Activated CD4-positive, alpha-beta T cell treated with anti-CD3 and anti-CD28 coated beads, Interleukin-2, amount 10 ng/mL, durations not matched to agents 7 days and 5 days (primary cell): ENCODE results near the gene ATP1A2. TPM values are rescaled to one million over a fixed set of nuclear protein-coding genes. Genes with fewer than 3 reads are reported as not detected.
"Not testable (repeated sequence)": the region's sequence is repeated elsewhere in the genome, so short reads cannot be mapped to it uniquely, and the experiment has no call there.

Source experiments
- CTCF ChIA-PET: fragments of 350-600 bp; sonication (Branson Sonifier 250); formaldehyde crosslinking; loops from one replicate; lab custom pipeline; 2021; ENCODE audit warnings: antibody characterized with exemption; lab: Charles Lee
- POLR2A ChIA-PET: fragments of 350-600 bp; sonication (Branson Sonifier 250); formaldehyde crosslinking; loops from one replicate; lab custom pipeline; 2021; ENCODE audit warnings: antibody characterized with exemption; lab: Charles Lee
- DNase-seq: peaks from one replicate; pipeline ENCODE4 v3.0.0-alpha.2; 2020
- H3K27ac Mint-ChIP-seq: one replicate; pipeline ENCODE4 v1.8.0; 2021; ENCODE audit warnings: mild to moderate bottlenecking, moderate library complexity, mixed read lengths
- H3K27me3 Mint-ChIP-seq: one replicate; pipeline ENCODE4 v1.8.0; 2021; ENCODE audit warnings: mixed read lengths
- H3K36me3 Mint-ChIP-seq: one replicate; pipeline ENCODE4 v1.8.0; 2021; ENCODE audit warnings: low read depth, mixed read lengths
- H3K4me1 Mint-ChIP-seq: one replicate; pipeline ENCODE4 v1.8.0; 2021; ENCODE audit warnings: mixed read lengths
- H3K4me3 Mint-ChIP-seq: one replicate; pipeline ENCODE4 v1.8.0; 2021; ENCODE audit warnings: mild to moderate bottlenecking, moderate library complexity, mixed read lengths
- H3K9me3 Mint-ChIP-seq: one replicate; pipeline ENCODE4 v1.8.0; 2021; ENCODE audit warnings: mixed read lengths
- total RNA-seq, 2 experiments: library from RNA; stranded (reverse); gene quantifications; one replicate each; pipeline ENCODE4 v1.2.3, GENCODE V29; 2021

Gene ATP1A2
- total RNA-seq, 2 experiments from 2014 or later, result not detected

DNA sequence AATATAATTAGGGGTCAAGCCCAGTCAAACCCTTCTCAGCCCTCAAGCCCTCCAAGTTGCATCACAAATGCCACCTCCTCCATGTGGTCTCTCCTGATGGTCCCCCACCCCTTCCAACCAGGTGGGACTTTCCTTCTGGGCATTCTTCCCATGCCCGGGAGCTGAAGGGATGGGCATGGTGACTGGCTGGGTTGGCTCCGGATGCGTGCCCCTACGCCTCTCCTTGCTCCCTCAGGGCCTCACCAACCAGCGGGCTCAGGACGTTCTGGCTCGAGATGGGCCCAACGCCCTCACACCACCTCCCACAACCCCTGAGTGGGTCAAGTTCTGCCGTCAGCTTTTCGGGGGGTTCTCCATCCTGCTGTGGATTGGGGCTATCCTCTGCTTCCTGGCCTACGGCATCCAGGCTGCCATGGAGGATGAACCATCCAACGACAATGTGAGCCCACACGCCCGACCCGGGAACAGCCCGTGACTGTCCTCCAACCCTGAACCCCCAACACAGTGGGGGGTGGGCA is 7.5 kb downstream of the ATP1A2 start:
- Mint-ChIP-seq H3K4me1 (no peaks in the 10 kb centered on the region), H3K9me3 (no peaks in the 10 kb centered on the region), H3K36me3 (no peaks in the 10 kb centered on the region), H3K4me3 (no peak overlapping the region), H3K27me3 (peaks cover 3% of the 10 kb centered on the region), H3K27ac (no peak overlapping the region)
- ChIA-PET CTCF (interaction anchor here (0.6 to 1.3 kb wide), 3 partner anchors 14 to 249 kb away, joined by 3 to 4 read pairs (median 3); no protein-coding TSS in a partner anchor), POLR2A (no interaction called here)
- no peak for DNase-seq

- DNase-seq, result no peak
- ChIA-PET POLR2A (no interaction called here), CTCF (no interaction called here)
- H3K4me1 Mint-ChIP-seq, result no peaks in the 10 kb centered on the region
- H3K27me3 Mint-ChIP-seq, result no peaks in the 10 kb centered on the region
- H3K9me3 Mint-ChIP-seq, result no peaks in the 10 kb centered on the region
- no peaks in the 10 kb centered on the region for H3K36me3 Mint-ChIP-seq
- H3K4me3 Mint-ChIP-seq, result no peak overlapping the region
- no peak overlapping the region for H3K27ac Mint-ChIP-seq
Measured at GRCh38 chr1:160123726-160124125, 8.2 kb downstream of the ATP1A2 start.

DNA sequence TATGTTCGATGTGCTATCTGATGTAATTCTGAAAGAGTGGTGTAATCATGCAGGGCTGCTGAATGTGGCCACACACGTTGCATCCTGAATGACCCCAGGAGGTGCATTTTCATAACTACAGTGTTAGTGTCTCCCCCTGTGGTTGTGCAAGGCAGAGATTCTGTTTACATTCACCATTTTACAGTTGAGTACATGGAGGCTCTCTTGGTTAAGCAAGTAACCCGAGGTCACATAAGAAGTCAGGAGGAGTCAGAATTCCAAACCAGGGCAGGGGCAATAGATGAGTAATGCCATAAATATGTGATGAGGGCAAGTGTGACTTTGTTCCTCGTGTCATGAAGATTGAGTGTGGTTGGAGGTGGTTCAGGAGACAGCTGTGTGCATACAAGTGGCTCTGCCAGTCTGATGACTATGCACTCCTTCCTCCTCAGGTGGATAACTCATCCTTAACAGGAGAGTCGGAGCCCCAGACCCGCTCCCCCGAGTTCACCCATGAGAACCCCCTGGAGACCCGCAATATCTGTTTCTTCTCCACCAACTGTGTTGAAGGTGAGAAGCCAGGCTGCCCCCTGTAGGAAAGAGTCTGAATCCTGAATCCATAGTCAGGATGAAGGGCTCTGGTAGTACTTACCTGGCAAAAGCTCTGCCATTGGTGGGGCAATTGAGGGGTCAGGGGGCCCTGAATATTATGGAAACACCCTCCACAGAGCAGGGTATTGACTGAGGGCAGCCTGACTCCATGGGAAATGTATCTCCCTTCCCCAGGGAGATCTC is 9.3 kb downstream of the ATP1A2 start:
- Mint-ChIP-seq H3K9me3 (no peaks in the 10 kb centered on the region), H3K36me3 (no peaks in the 10 kb centered on the region), H3K4me1 (no peaks in the 10 kb centered on the region), H3K27me3 (no peaks in the 10 kb centered on the region), H3K27ac (no peak overlapping the region), H3K4me3 (no peak overlapping the region)
- POLR2A ChIA-PET, result no interaction called here
- CTCF ChIA-PET, result interaction anchor here (0.5 to 1.4 kb wide), 3 partner anchors 10 to 117 kb away, joined by 3 read pairs; no protein-coding TSS in a partner anchor
- no peak for DNase-seq

GRCh38 chr1:160125746-160126145 is 10.2 kb downstream of the ATP1A2 start:
- H3K9me3 Mint-ChIP-seq, result no peaks in the 10 kb centered on the region
- H3K27me3 Mint-ChIP-seq, result no peaks in the 10 kb centered on the region
- no peaks in the 10 kb centered on the region for H3K36me3 Mint-ChIP-seq
- H3K4me3 Mint-ChIP-seq, result no peak overlapping the region
- no peaks in the 10 kb centered on the region for H3K4me1 Mint-ChIP-seq
- no peak overlapping the region for H3K27ac Mint-ChIP-seq
- no peak for DNase-seq
- ChIA-PET CTCF (interaction anchor here (1.4 kb wide), 1 partner anchor 24 kb away, joined by 3 read pairs; no protein-coding TSS in a partner anchor), POLR2A (no interaction called here)

GRCh38 chr1:160126342-160126741 is 10.8 kb downstream of the ATP1A2 start:
- DNase-seq, POLR2A ChIA-PET, H3K9me3 Mint-ChIP-seq, H3K4me1 Mint-ChIP-seq, H3K4me3 Mint-ChIP-seq, H3K36me3 Mint-ChIP-seq, H3K27me3 Mint-ChIP-seq, CTCF ChIA-PET, H3K27ac Mint-ChIP-seq: not testable (repeated sequence)

- H3K4me1 Mint-ChIP-seq, result no peaks in the 10 kb centered on the region
- H3K36me3 Mint-ChIP-seq, result no peaks in the 10 kb centered on the region
- no peaks in the 10 kb centered on the region for H3K9me3 Mint-ChIP-seq
- no peak overlapping the region for H3K27ac Mint-ChIP-seq
- POLR2A ChIA-PET, result no interaction called here
- CTCF ChIA-PET, result interaction anchor here (0.6 to 1.4 kb wide), 4 partner anchors 10 to 49 kb away, joined by 3 to 4 read pairs (median 3); partner anchors contain the start of gene ATP1A4
- H3K4me3 Mint-ChIP-seq, result no peak overlapping the region
- peaks cover 6% of the 10 kb centered on the region for H3K27me3 Mint-ChIP-seq
- no peak for DNase-seq
Measured at GRCh38 chr1:160127381-160127780, 11.8 kb downstream of the ATP1A2 start.

GRCh38 chr1:160127865-160128523 is 12.4 kb downstream of the ATP1A2 start:
- no peak for DNase-seq
- Mint-ChIP-seq H3K27ac (no peak overlapping the region), H3K27me3 (peaks cover 13% of the 10 kb centered on the region), H3K36me3 (no peaks in the 10 kb centered on the region), H3K4me1 (no peaks in the 10 kb centered on the region), H3K4me3 (no peak overlapping the region), H3K9me3 (no peaks in the 10 kb centered on the region)
- CTCF ChIA-PET, result interaction anchor here (0.6 to 1.4 kb wide), 4 partner anchors 10 to 49 kb away, joined by 3 to 4 read pairs (median 3); partner anchors contain the start of gene ATP1A4
- POLR2A ChIA-PET, result no interaction called here

GRCh38 chr1:160128636-160129035 is 13.1 kb downstream of the ATP1A2 start:
- H3K27ac Mint-ChIP-seq, result no peak overlapping the region
- POLR2A ChIA-PET, result no interaction called here
- H3K36me3 Mint-ChIP-seq, result no peaks in the 10 kb centered on the region
- CTCF ChIA-PET, result interaction anchor here (1.3 kb wide), 1 partner anchor 22 kb away, joined by 3 read pairs; the partner anchor contains the start of gene ATP1A4
- H3K4me3 Mint-ChIP-seq, result no peak overlapping the region
- H3K9me3 Mint-ChIP-seq, result no peaks in the 10 kb centered on the region
- H3K4me1 Mint-ChIP-seq, result no peaks in the 10 kb centered on the region
- H3K27me3 Mint-ChIP-seq, result peaks cover 14% of the 10 kb centered on the region
- no peak for DNase-seq

DNA sequence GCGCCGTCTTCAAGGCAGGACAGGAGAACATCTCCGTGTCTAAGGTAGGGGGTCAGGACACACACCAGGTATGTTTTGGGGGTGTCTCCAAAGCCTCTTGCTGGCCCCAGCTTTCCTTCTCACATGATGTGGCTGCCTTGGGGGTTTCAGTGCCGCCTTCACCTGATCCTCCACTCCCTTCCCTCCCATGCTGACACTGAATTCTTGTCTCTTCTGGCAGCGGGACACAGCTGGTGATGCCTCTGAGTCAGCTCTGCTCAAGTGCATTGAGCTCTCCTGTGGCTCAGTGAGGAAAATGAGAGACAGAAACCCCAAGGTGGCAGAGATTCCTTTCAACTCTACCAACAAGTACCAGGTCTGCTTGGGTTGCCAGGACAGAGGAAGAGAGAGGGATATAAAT is 13.5 kb downstream of the ATP1A2 start:
- ChIA-PET CTCF (no interaction called here), POLR2A (no interaction called here)
- Mint-ChIP-seq H3K27me3 (peaks cover 17% of the 10 kb centered on the region), H3K9me3 (no peaks in the 10 kb centered on the region), H3K4me3 (no peak overlapping the region), H3K27ac (no peak overlapping the region), H3K4me1 (no peaks in the 10 kb centered on the region), H3K36me3 (no peaks in the 10 kb centered on the region)
- no peak for DNase-seq

DNA sequence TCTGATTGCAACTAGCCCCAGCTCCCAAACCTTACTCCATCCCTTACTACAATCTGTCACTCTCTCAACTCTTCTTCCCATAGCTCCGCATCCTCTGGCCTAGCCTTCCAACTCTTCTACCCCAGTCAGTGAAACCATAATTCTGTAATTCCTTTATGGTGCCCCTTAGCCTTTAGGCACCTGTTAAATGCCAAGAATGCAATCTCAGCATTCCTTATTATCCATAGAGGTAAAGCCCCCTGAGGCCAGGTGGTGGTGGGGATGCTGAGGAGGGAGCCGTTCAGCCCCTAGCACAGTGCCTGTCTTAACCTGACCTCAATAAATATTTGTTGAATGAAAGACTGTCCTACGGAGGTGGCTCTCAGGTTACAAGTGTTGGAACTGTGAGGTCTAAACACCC is 14.0 kb downstream of the ATP1A2 start:
- H3K9me3 Mint-ChIP-seq, result no peaks in the 10 kb centered on the region
- ChIA-PET POLR2A (no interaction called here), CTCF (no interaction called here)
- H3K4me3 Mint-ChIP-seq, result no peak overlapping the region
- no peaks in the 10 kb centered on the region for H3K4me1 Mint-ChIP-seq
- no peaks in the 10 kb centered on the region for H3K36me3 Mint-ChIP-seq
- no peak for DNase-seq
- no peak overlapping the region for H3K27ac Mint-ChIP-seq
- H3K27me3 Mint-ChIP-seq, result peaks cover 17% of the 10 kb centered on the region

DNA sequence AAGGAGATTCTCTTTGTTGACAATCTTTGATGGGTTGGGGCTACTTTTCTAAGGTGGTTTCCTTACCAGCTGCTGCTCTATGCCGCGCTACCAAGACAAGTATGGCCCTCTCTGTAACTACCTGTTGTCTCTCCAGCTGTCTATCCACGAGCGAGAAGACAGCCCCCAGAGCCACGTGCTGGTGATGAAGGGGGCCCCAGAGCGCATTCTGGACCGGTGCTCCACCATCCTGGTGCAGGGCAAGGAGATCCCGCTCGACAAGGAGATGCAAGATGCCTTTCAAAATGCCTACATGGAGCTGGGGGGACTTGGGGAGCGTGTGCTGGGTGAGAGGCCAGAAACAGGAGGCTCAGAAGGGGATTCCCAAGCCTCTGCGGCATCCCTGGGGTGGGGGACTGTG is 14.4 kb downstream of the ATP1A2 start:
- H3K27me3 Mint-ChIP-seq, result peaks cover 17% of the 10 kb centered on the region
- ChIA-PET POLR2A (no interaction called here), CTCF (interaction anchor here (0.6 kb wide), 1 partner anchor 861 kb away, joined by 3 read pairs; no protein-coding TSS in a partner anchor)
- H3K4me1 Mint-ChIP-seq, result no peaks in the 10 kb centered on the region
- H3K9me3 Mint-ChIP-seq, result no peaks in the 10 kb centered on the region
- no peaks in the 10 kb centered on the region for H3K36me3 Mint-ChIP-seq
- H3K4me3 Mint-ChIP-seq, result no peak overlapping the region
- DNase-seq, result no peak
- H3K27ac Mint-ChIP-seq, result no peak overlapping the region

DNA sequence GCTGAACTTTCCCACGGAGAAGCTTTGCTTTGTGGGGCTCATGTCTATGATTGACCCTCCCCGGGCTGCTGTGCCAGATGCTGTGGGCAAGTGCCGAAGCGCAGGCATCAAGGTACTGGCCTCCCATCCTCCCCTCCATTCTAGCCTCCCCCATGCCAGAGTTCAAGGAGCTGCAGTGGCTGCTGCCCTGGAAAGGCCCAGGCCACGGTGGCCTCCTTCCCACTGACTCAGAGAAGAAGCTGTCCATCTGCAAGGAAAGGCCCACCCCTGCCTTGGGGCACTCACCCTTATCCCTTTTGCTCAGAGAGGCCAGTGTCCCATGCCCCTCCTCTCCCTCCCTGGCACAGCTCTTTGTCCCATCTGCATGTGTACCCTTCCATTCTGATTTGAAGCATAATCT is 14.9 kb downstream of the ATP1A2 start:
- ChIA-PET POLR2A (no interaction called here), CTCF (interaction anchor here (0.6 kb wide), 1 partner anchor 861 kb away, joined by 3 read pairs; no protein-coding TSS in a partner anchor)
- peaks cover 17% of the 10 kb centered on the region for H3K27me3 Mint-ChIP-seq

GRCh38 chr1:160130939-160131338 is 15.4 kb downstream of the ATP1A2 start:
- no peak for DNase-seq
- Mint-ChIP-seq H3K9me3 (no peaks in the 10 kb centered on the region), H3K27ac (no peak overlapping the region), H3K36me3 (no peaks in the 10 kb centered on the region), H3K4me3 (no peak overlapping the region), H3K27me3 (peaks cover 17% of the 10 kb centered on the region), H3K4me1 (no peaks in the 10 kb centered on the region)
- ChIA-PET POLR2A (no interaction called here), CTCF (interaction anchor here (1.2 kb wide), 1 partner anchor 14 kb away, joined by 3 read pairs; no protein-coding TSS in a partner anchor)

More for the DNA sequence above, 14.9 kb downstream of the ATP1A2 start:
- no peak for DNase-seq
- H3K27ac Mint-ChIP-seq, result no peak overlapping the region
- no peak overlapping the region for H3K4me3 Mint-ChIP-seq
- no peaks in the 10 kb centered on the region for H3K36me3 Mint-ChIP-seq
- no peaks in the 10 kb centered on the region for H3K4me1 Mint-ChIP-seq
- no peaks in the 10 kb centered on the region for H3K9me3 Mint-ChIP-seq
